Fibroblast of mammary gland (primary cell): ENCODE data around the gene TNNI3K.

Experiments
- DNase-seq: peaks from one replicate; pipeline ENCODE4 v3.0.0-alpha.2; 2010; ENCODE audit warnings: low read depth
- H3K4me3 ChIP-seq: 2 replicates; pipeline ENCODE4 v1.5.1; 2011; ENCODE audit warnings: low read depth, mild to moderate bottlenecking, low read length, moderate library complexity; ENCODE audit not compliant: control insufficient read depth
- CTCF ChIP-seq: conservative IDR thresholded peaks from 2 replicates; pipeline ENCODE4 v1.5.1; 2011; ENCODE audit warnings: low read depth, low read length, inconsistent platforms; ENCODE audit not compliant: control insufficient read depth, insufficient read depth

The TNNI3K gene

GRCh38 chr1:74368335-74368734 lies 133.1 kb downstream of the TNNI3K start:
- DNase-seq = peak; percentile 22
- no peak overlapping the region for H3K4me3 ChIP-seq
- TF ChIP-seq CTCF = no peak

GRCh38 chr1:74375376-74375775 lies 140.2 kb downstream of the TNNI3K start:
- TF ChIP-seq CTCF = no peak
- H3K4me3 ChIP-seq = no peak overlapping the region
- peak; percentile 7 for DNase-seq

GRCh38 chr1:74380252-74380651 lies 145.1 kb downstream of the TNNI3K start:
- H3K4me3 ChIP-seq = no peak overlapping the region
- TF ChIP-seq CTCF = no peak
- no peak for DNase-seq

GRCh38 chr1:74388855-74389254 lies 153.7 kb downstream of the TNNI3K start:
- TF ChIP-seq CTCF = no peak
- no peak for DNase-seq
- no peak overlapping the region for H3K4me3 ChIP-seq

GRCh38 chr1:74392186-74392585 lies 157.0 kb downstream of the TNNI3K start:
- DNase-seq = no peak
- TF ChIP-seq CTCF = no peak

GRCh38 chr1:74392840-74393239 lies 157.7 kb downstream of the TNNI3K start:
- no peak for DNase-seq
- TF ChIP-seq CTCF = no peak

More at GRCh38 chr1:74392186-74392585, 157.0 kb downstream of the TNNI3K start:
- no peak overlapping the region for H3K4me3 ChIP-seq

GRCh38 chr1:74395571-74395970 lies 160.4 kb downstream of the TNNI3K start:
- no peak overlapping the region for H3K4me3 ChIP-seq
- no peak for TF ChIP-seq CTCF
- DNase-seq = peak; percentile 15

More at GRCh38 chr1:74392840-74393239, 157.7 kb downstream of the TNNI3K start:
- no peak overlapping the region for H3K4me3 ChIP-seq
